ENCODE results near the gene UBE3D.

DNA sequence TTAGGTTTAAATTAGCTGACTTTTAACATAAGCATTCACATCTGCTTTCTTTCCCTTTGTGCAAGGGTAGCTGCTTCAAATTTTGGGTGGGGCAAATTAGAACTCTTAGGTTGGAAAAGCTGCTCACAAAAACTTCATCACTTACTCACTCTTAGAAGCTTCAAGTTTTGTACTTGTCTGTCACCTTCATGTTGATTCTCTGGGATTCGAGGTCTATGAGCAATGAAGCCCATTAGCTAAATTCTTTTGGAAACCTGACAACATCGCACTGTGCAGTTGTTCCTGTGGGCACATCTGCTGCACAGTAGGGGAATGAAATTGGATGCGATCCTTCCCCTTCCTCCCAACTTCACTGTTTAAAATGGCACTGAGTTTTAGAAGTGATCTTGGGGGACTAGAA is 156.1 kb downstream of the UBE3D start:
- TF ChIP-seq, protein P1, sequence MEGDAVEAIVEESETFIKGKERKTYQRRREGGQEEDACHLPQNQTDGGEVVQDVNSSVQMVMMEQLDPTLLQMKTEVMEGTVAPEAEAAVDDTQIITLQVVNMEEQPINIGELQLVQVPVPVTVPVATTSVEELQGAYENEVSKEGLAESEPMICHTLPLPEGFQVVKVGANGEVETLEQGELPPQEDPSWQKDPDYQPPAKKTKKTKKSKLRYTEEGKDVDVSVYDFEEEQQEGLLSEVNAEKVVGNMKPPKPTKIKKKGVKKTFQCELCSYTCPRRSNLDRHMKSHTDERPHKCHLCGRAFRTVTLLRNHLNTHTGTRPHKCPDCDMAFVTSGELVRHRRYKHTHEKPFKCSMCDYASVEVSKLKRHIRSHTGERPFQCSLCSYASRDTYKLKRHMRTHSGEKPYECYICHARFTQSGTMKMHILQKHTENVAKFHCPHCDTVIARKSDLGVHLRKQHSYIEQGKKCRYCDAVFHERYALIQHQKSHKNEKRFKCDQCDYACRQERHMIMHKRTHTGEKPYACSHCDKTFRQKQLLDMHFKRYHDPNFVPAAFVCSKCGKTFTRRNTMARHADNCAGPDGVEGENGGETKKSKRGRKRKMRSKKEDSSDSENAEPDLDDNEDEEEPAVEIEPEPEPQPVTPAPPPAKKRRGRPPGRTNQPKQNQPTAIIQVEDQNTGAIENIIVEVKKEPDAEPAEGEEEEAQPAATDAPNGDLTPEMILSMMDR (IDR thresholded peaks at IDR 0.05; ENCODE audit: low read length): no peak
- no peak for TF ChIP-seq EZH2 (IDR thresholded peaks at IDR 0.05; ENCODE audit: borderline replicate concordance, low read length)
